NCI-H2107 treated with DMSO at 0.1 percent for 48 hours (cell line): ENCODE measurements around the gene FRMD5.

ENCODE experiments used
- DNase-seq: peaks from one replicate; lab custom pipeline; 2025; ENCODE audit not compliant: unreplicated experiment; lab: John Stamatoyannopoulos, UW

FRMD5 gene

GRCh38 chr15:43981576-43981975, 213.5 kb downstream of the FRMD5 start:
- DNase-seq: no peak

GRCh38 chr15:43977072-43977884, 217.8 kb downstream of the FRMD5 start:
- DNase-seq: no peak

GRCh38 chr15:43975770-43976169, 219.3 kb downstream of the FRMD5 start:
- DNase-seq: peak; percentile 17

- DNase-seq: no peak
These were observed 219.7 kb downstream of the FRMD5 start for GRCh38 chr15:43975326-43975725.

- DNase-seq: no peak
These were observed 220.2 kb downstream of the FRMD5 start for GRCh38 chr15:43974852-43975251.

GRCh38 chr15:43969802-43970375, 225.2 kb downstream of the FRMD5 start:
- DNase-seq: no peak

- DNase-seq: no peak
These were observed 226.5 kb downstream of the FRMD5 start for GRCh38 chr15:43968551-43968950.

- no peak for DNase-seq
These were observed 228.4 kb downstream of the FRMD5 start for GRCh38 chr15:43966646-43967045.

- DNase-seq: no peak
These were observed 236.2 kb downstream of the FRMD5 start for GRCh38 chr15:43958861-43959330.

- no peak for DNase-seq
These were observed 237.3 kb downstream of the FRMD5 start for GRCh38 chr15:43957724-43958123.

- DNase-seq: no peak
These were observed 239.9 kb downstream of the FRMD5 start for GRCh38 chr15:43955140-43955539.

GRCh38 chr15:43954181-43954621, 240.9 kb downstream of the FRMD5 start:
- no peak for DNase-seq

- DNase-seq: no peak
These were observed 241.7 kb downstream of the FRMD5 start for GRCh38 chr15:43953402-43953801.

GRCh38 chr15:43950531-43950930, 244.5 kb downstream of the FRMD5 start:
- DNase-seq: no peak

GRCh38 chr15:43948691-43949325, 246.3 kb downstream of the FRMD5 start:
- no peak for DNase-seq

- DNase-seq: no peak
These were observed 251.6 kb downstream of the FRMD5 start for GRCh38 chr15:43943511-43943910.

GRCh38 chr15:43942194-43942593, 252.9 kb downstream of the FRMD5 start:
- DNase-seq: no peak

GRCh38 chr15:43941555-43941954, 253.5 kb downstream of the FRMD5 start:
- DNase-seq: no peak

- no peak for DNase-seq
These were observed 254.0 kb downstream of the FRMD5 start for GRCh38 chr15:43941071-43941470.

GRCh38 chr15:43939070-43939469, 256.0 kb downstream of the FRMD5 start:
- DNase-seq: no peak

GRCh38 chr15:43934480-43934879, 260.6 kb downstream of the FRMD5 start:
- no peak for DNase-seq

- DNase-seq: peak; percentile 28
These were observed 262.2 kb downstream of the FRMD5 start for GRCh38 chr15:43932907-43933306.
